K562 (cell line): ENCODE data around the gene ECM1. TPM values are rescaled to one million over a fixed set of nuclear protein-coding genes. Genes with fewer than 3 reads are reported as not detected.

Source experiments
- ELK1 ChIP-seq: sonication (generic); formaldehyde crosslinking; IDR thresholded peaks from 2 replicates; pipeline ENCODE4 v1.8.1; 2022; ENCODE audit warnings: missing genetic modification reagents
- ILF3 ChIP-seq: fragments of 450-650 bp; IDR thresholded peaks from 2 replicates; pipeline ENCODE4 v1.6.1; 2018; ENCODE audit warnings: antibody characterized with exemption, mild to moderate bottlenecking, moderate library complexity, borderline replicate concordance
- MCM5 ChIP-seq: fragments of 450-650 bp; IDR thresholded peaks from 2 replicates; pipeline ENCODE4 v1.6.1; 2016; ENCODE audit warnings: low read depth
- NCOA2 ChIP-seq, 2 experiments: fragments of 450-650 bp; IDR thresholded peaks; 2 replicates each; pipeline ENCODE4 v1.6.1; 2018; ENCODE audit warnings: mild to moderate bottlenecking in 2 of 2, moderate library complexity in 1 of 2; ENCODE audit not compliant: partially characterized antibody in 2 of 2
- PRPF4 ChIP-seq: fragments of 200-400 bp; formaldehyde crosslinking; IDR thresholded peaks from one replicate; pipeline ENCODE4 v1.6.1; 2017; ENCODE audit warnings: low read length, low read depth, mild to moderate bottlenecking; ENCODE audit not compliant: insufficient read depth, poor library complexity, severe bottlenecking
- RHOXF2B ChIP-seq: fragments of 250-450 bp; sonication (Bioruptor Pico); conservative IDR thresholded peaks from 2 replicates; pipeline ENCODE4 v1.5.1; 2021
- TRIM25 ChIP-seq: fragments of 450-650 bp; IDR thresholded peaks from 2 replicates; pipeline ENCODE4 v1.7.0; 2016; ENCODE audit warnings: borderline replicate concordance
- ZC3H4 ChIP-seq: sonication (generic); formaldehyde crosslinking; IDR thresholded peaks from 2 replicates; pipeline ENCODE4 v1.9.0; 2021; ENCODE audit warnings: missing genetic modification reagents, borderline replicate concordance
- ZEB2 ChIP-seq: fragments of 450-650 bp; IDR thresholded peaks from 2 replicates; pipeline ENCODE4 v1.6.1; 2016
- ZNF644 ChIP-seq: fragments of 200-800 bp; sonication (Bioruptor generic); IDR thresholded peaks from 2 replicates; pipeline ENCODE4 v1.6.1; 2016; ENCODE audit warnings: low read depth, missing genetic modification characterization, missing compliant biosample characterization
- polyA plus RNA-seq, 8 experiments: library from polyadenylated mRNA; depleted of rRNA in 4 of 8; stranded (reverse) in 5 of 8; unstranded in 3 of 8; fragments of >200 nt; fragmentation: Nextera tagmentation in 2 of 8; fragmentation: Illumina TruSeq in 1 of 8; extraction: Ambion mirVana in 2 of 8; extraction: Trizol in 1 of 8; gene quantifications; 2 replicates each; pipeline versions ENCODE4 v1.2.1 to v1.2.3, GENCODE V29; 2011 to 2014; ENCODE audit warnings: inconsistent platforms in 1 of 8, missing spikeins in 1 of 8
- total RNA-seq, 7 experiments: library from RNA; depleted of rRNA in 6 of 7; stranded (reverse); fragments of >200 nt in 6 of 7; fragmentation: Illumina TruSeq in 2 of 7; extraction: Trizol in 2 of 7; gene quantifications; 2 replicates each; pipeline versions ENCODE4 v1.2.1 to v1.2.3, GENCODE V29; 2011 to 2021; ENCODE audit warnings: low replicate concordance in 1 of 7
- TF ChIP-seq, protein P1 (sequence below): fragments of 450-650 bp; IDR thresholded peaks from 2 replicates; pipeline ENCODE4 v1.6.1; 2016; ENCODE audit warnings: low read depth
- TF ChIP-seq, protein P2 (sequence below): fragments of 250-450 bp; sonication (Bioruptor Pico); IDR thresholded peaks from 2 replicates; pipeline ENCODE4 v1.8.0; 2022; ENCODE audit warnings: inconsistent platforms, mild to moderate bottlenecking, moderate library complexity, borderline replicate concordance
- TF ChIP-seq, protein P3 (sequence below): sonication (generic); formaldehyde crosslinking; IDR thresholded peaks from 2 replicates; pipeline ENCODE4 v1.8.1; 2023; ENCODE audit warnings: mild to moderate bottlenecking, missing genetic modification reagents

The ECM1 gene
- total and polyA plus RNA-seq, 9 of the 15 experiments (the other 6 are each of a cell fraction or from before 2014, with no cell fraction given), result 6.6 to 52.2 (median 12.8) TPM

GRCh38 chr1:150551051-150551783, 43.3 kb downstream of the ECM1 start (continued):
- TF ChIP-seq, protein P1, sequence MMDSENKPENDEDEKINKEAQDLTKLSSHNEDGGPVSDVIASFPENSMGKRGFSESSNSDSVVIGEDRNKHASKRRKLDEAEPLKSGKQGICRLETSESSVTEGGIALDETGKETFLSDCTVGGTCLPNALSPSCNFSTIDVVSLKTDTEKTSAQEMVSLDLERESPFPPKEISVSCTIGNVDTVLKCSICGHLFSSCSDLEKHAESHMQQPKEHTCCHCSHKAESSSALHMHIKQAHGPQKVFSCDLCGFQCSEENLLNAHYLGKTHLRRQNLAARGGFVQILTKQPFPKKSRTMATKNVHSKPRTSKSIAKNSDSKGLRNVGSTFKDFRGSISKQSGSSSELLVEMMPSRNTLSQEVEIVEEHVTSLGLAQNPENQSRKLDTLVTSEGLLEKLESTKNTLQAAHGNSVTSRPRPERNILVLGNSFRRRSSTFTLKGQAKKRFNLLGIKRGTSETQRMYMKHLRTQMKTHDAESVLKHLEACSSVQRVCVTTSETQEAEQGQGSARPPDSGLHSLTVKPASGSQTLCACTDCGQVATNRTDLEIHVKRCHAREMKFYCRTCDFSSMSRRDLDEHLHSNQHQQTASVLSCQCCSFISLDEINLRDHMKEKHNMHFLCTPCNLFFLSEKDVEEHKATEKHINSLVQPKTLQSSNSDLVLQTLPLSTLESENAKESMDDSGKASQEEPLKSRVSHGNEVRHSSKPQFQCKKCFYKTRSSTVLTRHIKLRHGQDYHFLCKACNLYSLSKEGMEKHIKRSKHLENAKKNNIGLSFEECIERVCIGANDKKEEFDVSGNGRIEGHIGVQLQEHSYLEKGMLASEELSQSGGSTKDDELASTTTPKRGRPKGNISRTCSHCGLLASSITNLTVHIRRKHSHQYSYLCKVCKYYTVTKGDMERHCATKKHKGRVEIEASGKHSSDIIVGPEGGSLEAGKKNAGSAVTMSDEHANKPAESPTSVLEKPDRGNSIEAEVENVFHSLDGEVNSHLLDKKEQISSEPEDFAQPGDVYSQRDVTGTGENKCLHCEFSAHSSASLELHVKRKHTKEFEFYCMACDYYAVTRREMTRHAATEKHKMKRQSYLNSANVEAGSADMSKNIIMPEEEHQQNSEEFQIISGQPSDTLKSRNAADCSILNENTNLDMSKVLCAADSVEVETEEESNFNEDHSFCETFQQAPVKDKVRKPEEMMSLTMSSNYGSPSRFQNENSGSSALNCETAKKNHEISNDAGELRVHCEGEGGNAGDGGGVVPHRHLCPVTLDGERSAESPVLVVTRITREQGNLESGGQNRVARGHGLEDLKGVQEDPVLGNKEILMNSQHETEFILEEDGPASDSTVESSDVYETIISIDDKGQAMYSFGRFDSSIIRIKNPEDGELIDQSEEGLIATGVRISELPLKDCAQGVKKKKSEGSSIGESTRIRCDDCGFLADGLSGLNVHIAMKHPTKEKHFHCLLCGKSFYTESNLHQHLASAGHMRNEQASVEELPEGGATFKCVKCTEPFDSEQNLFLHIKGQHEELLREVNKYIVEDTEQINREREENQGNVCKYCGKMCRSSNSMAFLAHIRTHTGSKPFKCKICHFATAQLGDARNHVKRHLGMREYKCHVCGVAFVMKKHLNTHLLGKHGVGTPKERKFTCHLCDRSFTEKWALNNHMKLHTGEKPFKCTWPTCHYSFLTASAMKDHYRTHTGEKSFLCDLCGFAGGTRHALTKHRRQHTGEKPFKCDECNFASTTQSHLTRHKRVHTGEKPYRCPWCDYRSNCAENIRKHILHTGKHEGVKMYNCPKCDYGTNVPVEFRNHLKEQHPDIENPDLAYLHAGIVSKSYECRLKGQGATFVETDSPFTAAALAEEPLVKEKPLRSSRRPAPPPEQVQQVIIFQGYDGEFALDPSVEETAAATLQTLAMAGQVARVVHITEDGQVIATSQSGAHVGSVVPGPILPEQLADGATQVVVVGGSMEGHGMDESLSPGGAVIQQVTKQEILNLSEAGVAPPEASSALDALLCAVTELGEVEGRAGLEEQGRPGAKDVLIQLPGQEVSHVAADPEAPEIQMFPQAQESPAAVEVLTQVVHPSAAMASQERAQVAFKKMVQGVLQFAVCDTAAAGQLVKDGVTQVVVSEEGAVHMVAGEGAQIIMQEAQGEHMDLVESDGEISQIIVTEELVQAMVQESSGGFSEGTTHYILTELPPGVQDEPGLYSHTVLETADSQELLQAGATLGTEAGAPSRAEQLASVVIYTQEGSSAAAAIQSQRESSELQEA, result no peak
- TF ChIP-seq, protein P2, sequence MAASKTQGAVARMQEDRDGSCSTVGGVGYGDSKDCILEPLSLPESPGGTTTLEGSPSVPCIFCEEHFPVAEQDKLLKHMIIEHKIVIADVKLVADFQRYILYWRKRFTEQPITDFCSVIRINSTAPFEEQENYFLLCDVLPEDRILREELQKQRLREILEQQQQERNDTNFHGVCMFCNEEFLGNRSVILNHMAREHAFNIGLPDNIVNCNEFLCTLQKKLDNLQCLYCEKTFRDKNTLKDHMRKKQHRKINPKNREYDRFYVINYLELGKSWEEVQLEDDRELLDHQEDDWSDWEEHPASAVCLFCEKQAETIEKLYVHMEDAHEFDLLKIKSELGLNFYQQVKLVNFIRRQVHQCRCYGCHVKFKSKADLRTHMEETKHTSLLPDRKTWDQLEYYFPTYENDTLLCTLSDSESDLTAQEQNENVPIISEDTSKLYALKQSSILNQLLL (CRISPR knock-in tag), result no peak
- TF ChIP-seq MCM5, result no peak
- TF ChIP-seq NCOA2 (IDR thresholded peaks at IDR 0.05; ENCODE audit: partially characterized antibody in 2 of 2), result no peak
- no peak for TF ChIP-seq ILF3
- no peak for TF ChIP-seq ELK1
- TF ChIP-seq ZEB2, result no peak
- TF ChIP-seq PRPF4, result no peak
- TF ChIP-seq, protein P3, sequence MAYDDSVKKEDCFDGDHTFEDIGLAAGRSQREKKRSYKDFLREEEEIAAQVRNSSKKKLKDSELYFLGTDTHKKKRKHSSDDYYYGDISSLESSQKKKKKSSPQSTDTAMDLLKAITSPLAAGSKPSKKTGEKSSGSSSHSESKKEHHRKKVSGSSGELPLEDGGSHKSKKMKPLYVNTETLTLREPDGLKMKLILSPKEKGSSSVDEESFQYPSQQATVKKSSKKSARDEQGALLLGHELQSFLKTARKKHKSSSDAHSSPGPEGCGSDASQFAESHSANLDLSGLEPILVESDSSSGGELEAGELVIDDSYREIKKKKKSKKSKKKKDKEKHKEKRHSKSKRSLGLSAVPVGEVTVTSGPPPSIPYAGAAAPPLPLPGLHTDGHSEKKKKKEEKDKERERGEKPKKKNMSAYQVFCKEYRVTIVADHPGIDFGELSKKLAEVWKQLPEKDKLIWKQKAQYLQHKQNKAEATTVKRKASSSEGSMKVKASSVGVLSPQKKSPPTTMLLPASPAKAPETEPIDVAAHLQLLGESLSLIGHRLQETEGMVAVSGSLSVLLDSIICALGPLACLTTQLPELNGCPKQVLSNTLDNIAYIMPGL (CRISPR knock-in tag), result no peak
- TF ChIP-seq RHOXF2B (CRISPR knock-in tag), result no peak
- TF ChIP-seq ZC3H4 (CRISPR knock-in tag), result no peak
- no peak for TF ChIP-seq TRIM25
- TF ChIP-seq ZNF644 (tag), result no peak
